Neural cell (in vitro differentiated cells): ENCODE measurements around the gene BTBD1. TPM values are rescaled to one million over a fixed set of nuclear protein-coding genes. Genes with fewer than 3 reads are reported as not detected.

ENCODE experiments used
- H2AFZ ChIP-seq: fragments of 200-600, 300-800 bp; sonication (generic), shearing (Covaris generic); 2 replicates; pipeline ENCODE4 v1.6.0; 2014; ENCODE audit warnings: low read depth, mild to moderate bottlenecking, antibody characterized with exemption, low read length, moderate library complexity
- H3F3A ChIP-seq: fragments of 200-600 bp; shearing (Covaris generic); 2 replicates; pipeline ENCODE4 v1.6.1; 2016; ENCODE audit warnings: mild to moderate bottlenecking, moderate library complexity, mixed read lengths, antibody characterized with exemption, low read length; ENCODE audit not compliant: insufficient read depth, poor library complexity, severe bottlenecking
- H3K27ac ChIP-seq: fragments of 200-600, 300-800 bp; sonication (generic), shearing (Covaris generic); 2 replicates; pipeline ENCODE4 v1.5.1; 2014; ENCODE audit warnings: mild to moderate bottlenecking, low read length, moderate library complexity
- H3K27me3 ChIP-seq: fragments of 300-800, 200-600 bp; sonication (generic), shearing (Covaris generic); 2 replicates; pipeline ENCODE4 v1.6.0; 2014; ENCODE audit warnings: mild to moderate bottlenecking, low read depth, low read length, moderate library complexity; ENCODE audit not compliant: insufficient read depth
- H3K36me3 ChIP-seq: fragments of 300-800, 200-600 bp; sonication (generic), shearing (Covaris generic); 2 replicates; pipeline ENCODE4 v1.5.1; 2014; ENCODE audit warnings: mild to moderate bottlenecking, antibody characterized with exemption, low read length, moderate library complexity; ENCODE audit not compliant: insufficient read depth
- H3K4me2 ChIP-seq: fragments of 300-800, 200-600 bp; sonication (generic), shearing (Covaris generic); 2 replicates; pipeline ENCODE4 v1.6.0; 2014; ENCODE audit warnings: mild to moderate bottlenecking, low read length
- H3K4me3 ChIP-seq: fragments of 300-800, 200-600 bp; sonication (generic), shearing (Covaris generic); 2 replicates; pipeline ENCODE4 v1.5.1; 2014; ENCODE audit warnings: mild to moderate bottlenecking, low read length, moderate library complexity
- H3K79me2 ChIP-seq: fragments of 200-600 bp; shearing (Covaris generic); replicated peaks from 2 replicates; pipeline ENCODE4 v1.6.0; 2014; ENCODE audit warnings: mild to moderate bottlenecking, low read length, moderate library complexity; ENCODE audit not compliant: insufficient read depth
- H3K9ac ChIP-seq: fragments of 300-800, 200-600 bp; sonication (generic), shearing (Covaris generic); 2 replicates; pipeline ENCODE4 v1.6.1; 2016; ENCODE audit warnings: mild to moderate bottlenecking, low read length, mixed read lengths
- H3K9me2 ChIP-seq: fragments of 200-600 bp; shearing (Covaris generic); 2 replicates; pipeline ENCODE4 v1.6.1; 2016; ENCODE audit warnings: mild to moderate bottlenecking, low read length, mixed read lengths; ENCODE audit not compliant: insufficient read depth
- H3K9me3 ChIP-seq: fragments of 200-600, 300-800 bp; sonication (generic), shearing (Covaris generic); 2 replicates; pipeline ENCODE4 v1.6.1; 2016; ENCODE audit warnings: mild to moderate bottlenecking, mixed run types, low read length, moderate library complexity, mixed read lengths
- H4K20me1 ChIP-seq: fragments of 200-600 bp; shearing (Covaris generic); 2 replicates; pipeline ENCODE4 v1.6.1; 2016; ENCODE audit warnings: mild to moderate bottlenecking, mixed run types; ENCODE audit not compliant: insufficient read depth
- EP300 ChIP-seq: fragments of 450-650 bp; conservative IDR thresholded peaks from 2 replicates; pipeline ENCODE4 v1.6.1; 2014; ENCODE audit warnings: antibody characterized with exemption, mild to moderate bottlenecking, moderate library complexity; ENCODE audit not compliant: poor library complexity, severe bottlenecking
- EZH2 ChIP-seq: fragments of 200-600, 300-800 bp; shearing (Covaris generic), sonication (generic); IDR thresholded peaks from 2 replicates; pipeline ENCODE4 v1.6.1; 2014; ENCODE audit warnings: antibody characterized with exemption, low read length, borderline replicate concordance, mild to moderate bottlenecking; ENCODE audit not compliant: insufficient read depth, poor library complexity, severe bottlenecking
- MXI1 ChIP-seq: fragments of 450-650 bp; conservative IDR thresholded peaks from 2 replicates; pipeline ENCODE4 v1.6.1; 2014; ENCODE audit warnings: antibody characterized with exemption, mild to moderate bottlenecking; ENCODE audit not compliant: poor library complexity, severe bottlenecking
- POLR2AphosphoS5 ChIP-seq: IDR thresholded peaks from 2 replicates; pipeline ENCODE4 v1.6.1; 2012
- RAD21 ChIP-seq: fragments of 450-650 bp; conservative IDR thresholded peaks from 2 replicates; pipeline ENCODE4 v1.6.1; 2014; ENCODE audit warnings: antibody characterized with exemption, mild to moderate bottlenecking, moderate library complexity
- SMC3 ChIP-seq: fragments of 450-650 bp; conservative IDR thresholded peaks from 2 replicates; pipeline ENCODE4 v1.6.1; 2014; ENCODE audit warnings: antibody characterized with exemption, mild to moderate bottlenecking, moderate library complexity; ENCODE audit not compliant: poor library complexity
- TAF1 ChIP-seq: IDR thresholded peaks from 2 replicates; pipeline ENCODE4 v1.6.1; 2012; ENCODE audit warnings: low read depth
- polyA plus RNA-seq: library from polyadenylated mRNA; depleted of rRNA; stranded (reverse); fragments of >200 nt; gene quantifications from 2 replicates; pipeline ENCODE4 v1.2.3, GENCODE V29; 2014
- TF ChIP-seq, protein P1 (sequence below): fragments of 450-650 bp; IDR thresholded peaks from 2 replicates; pipeline ENCODE4 v1.5.1; 2014; ENCODE audit warnings: antibody characterized with exemption, mild to moderate bottlenecking, moderate library complexity; ENCODE audit not compliant: poor library complexity, severe bottlenecking
- TF ChIP-seq, protein P2 (sequence below): IDR thresholded peaks from 2 replicates; pipeline ENCODE4 v1.6.1; 2012; ENCODE audit warnings: borderline replicate concordance

BTBD1 gene
- polyA plus RNA-seq, 1 donor from 2014 or later: 153 TPM

DNA sequence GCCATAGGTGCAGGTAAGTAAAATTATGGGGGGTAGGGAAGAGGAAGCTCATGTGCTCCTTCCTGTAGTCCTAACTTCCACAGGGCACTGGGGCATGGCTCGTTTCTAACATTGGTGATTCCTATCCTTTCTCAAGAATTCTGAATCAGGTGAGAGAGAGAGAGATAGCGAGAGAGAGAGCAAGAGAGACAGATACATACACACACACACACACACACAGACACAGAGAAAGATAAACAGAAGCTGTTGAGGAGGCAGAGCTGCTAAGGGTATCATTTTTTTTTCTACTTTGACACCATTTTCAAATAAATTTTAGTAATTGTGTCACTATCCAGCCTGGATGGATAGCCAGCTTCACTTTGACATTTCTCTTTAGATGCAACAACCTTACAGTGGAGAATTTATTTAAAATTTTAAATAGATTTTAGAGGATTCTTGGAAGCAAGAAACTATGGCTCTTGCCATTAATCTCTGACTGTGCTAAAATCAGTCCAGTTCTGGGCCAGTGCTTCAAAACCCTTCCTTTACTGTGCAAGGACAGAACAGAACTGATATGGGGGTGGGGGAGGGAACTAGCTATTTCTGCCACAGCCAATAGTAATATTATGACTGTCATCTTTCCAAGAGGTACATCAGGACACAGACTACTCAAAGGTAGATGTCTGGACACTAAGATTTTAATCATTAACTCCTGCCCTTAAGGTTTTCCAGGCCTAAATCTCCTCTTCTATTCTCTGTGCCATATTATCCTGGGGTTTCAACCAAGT lies 95.7 kb downstream of the BTBD1 start:
- H4K20me1 ChIP-seq: no peaks in the 10 kb centered on the region
- no peaks in the 10 kb centered on the region for H3K27me3 ChIP-seq
- H3K36me3 ChIP-seq: no peaks in the 10 kb centered on the region
- H3K4me2 ChIP-seq: no peak overlapping the region
- H2AFZ ChIP-seq: no peak overlapping the region
- no peaks in the 10 kb centered on the region for H3F3A ChIP-seq
- no peaks in the 10 kb centered on the region for H3K79me2 ChIP-seq
- no peak overlapping the region for H3K4me3 ChIP-seq
- H3K27ac ChIP-seq: no peak overlapping the region
- no peak overlapping the region for H3K9ac ChIP-seq
- H3K9me2 ChIP-seq: no peaks in the 10 kb centered on the region
- no peaks in the 10 kb centered on the region for H3K9me3 ChIP-seq
- TF ChIP-seq EZH2 (no peak), MXI1 (no peak), EP300 (no peak), SMC3 (no peak), POLR2AphosphoS5 (no peak), TAF1 (no peak)
- TF ChIP-seq, protein P1, sequence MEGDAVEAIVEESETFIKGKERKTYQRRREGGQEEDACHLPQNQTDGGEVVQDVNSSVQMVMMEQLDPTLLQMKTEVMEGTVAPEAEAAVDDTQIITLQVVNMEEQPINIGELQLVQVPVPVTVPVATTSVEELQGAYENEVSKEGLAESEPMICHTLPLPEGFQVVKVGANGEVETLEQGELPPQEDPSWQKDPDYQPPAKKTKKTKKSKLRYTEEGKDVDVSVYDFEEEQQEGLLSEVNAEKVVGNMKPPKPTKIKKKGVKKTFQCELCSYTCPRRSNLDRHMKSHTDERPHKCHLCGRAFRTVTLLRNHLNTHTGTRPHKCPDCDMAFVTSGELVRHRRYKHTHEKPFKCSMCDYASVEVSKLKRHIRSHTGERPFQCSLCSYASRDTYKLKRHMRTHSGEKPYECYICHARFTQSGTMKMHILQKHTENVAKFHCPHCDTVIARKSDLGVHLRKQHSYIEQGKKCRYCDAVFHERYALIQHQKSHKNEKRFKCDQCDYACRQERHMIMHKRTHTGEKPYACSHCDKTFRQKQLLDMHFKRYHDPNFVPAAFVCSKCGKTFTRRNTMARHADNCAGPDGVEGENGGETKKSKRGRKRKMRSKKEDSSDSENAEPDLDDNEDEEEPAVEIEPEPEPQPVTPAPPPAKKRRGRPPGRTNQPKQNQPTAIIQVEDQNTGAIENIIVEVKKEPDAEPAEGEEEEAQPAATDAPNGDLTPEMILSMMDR: no peak
- TF ChIP-seq, protein P2, sequence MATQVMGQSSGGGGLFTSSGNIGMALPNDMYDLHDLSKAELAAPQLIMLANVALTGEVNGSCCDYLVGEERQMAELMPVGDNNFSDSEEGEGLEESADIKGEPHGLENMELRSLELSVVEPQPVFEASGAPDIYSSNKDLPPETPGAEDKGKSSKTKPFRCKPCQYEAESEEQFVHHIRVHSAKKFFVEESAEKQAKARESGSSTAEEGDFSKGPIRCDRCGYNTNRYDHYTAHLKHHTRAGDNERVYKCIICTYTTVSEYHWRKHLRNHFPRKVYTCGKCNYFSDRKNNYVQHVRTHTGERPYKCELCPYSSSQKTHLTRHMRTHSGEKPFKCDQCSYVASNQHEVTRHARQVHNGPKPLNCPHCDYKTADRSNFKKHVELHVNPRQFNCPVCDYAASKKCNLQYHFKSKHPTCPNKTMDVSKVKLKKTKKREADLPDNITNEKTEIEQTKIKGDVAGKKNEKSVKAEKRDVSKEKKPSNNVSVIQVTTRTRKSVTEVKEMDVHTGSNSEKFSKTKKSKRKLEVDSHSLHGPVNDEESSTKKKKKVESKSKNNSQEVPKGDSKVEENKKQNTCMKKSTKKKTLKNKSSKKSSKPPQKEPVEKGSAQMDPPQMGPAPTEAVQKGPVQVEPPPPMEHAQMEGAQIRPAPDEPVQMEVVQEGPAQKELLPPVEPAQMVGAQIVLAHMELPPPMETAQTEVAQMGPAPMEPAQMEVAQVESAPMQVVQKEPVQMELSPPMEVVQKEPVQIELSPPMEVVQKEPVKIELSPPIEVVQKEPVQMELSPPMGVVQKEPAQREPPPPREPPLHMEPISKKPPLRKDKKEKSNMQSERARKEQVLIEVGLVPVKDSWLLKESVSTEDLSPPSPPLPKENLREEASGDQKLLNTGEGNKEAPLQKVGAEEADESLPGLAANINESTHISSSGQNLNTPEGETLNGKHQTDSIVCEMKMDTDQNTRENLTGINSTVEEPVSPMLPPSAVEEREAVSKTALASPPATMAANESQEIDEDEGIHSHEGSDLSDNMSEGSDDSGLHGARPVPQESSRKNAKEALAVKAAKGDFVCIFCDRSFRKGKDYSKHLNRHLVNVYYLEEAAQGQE: no peak

DNA sequence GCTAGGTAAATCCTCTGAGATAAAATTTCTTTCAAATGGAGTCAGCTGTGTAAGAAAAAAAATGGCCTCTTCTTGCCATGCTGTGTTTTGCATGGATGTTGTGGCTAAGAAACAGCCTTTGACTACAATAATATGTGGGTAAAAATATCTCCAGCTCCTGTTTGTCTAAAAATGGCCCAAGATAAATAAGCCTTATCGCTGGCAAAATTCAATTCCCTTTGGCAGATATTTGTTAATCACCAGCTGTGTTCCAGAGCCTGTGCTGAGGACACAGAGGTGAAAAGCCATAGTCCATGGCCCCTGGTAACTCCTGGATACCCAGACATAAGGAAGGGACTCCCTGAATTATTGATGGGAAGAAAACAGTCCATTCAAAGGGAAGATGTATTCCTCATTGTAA lies 96.4 kb downstream of the BTBD1 start:
- TF ChIP-seq RAD21 (no peak), MXI1 (no peak), POLR2AphosphoS5 (no peak), TAF1 (no peak), SMC3 (no peak)
- TF ChIP-seq, protein P1: no peak
- TF ChIP-seq, protein P2: no peak
- no peaks in the 10 kb centered on the region for H3K9me2 ChIP-seq

More for the DNA sequence above, 96.4 kb downstream of the BTBD1 start:
- H3K4me2 ChIP-seq: no peak overlapping the region
- H3K9me3 ChIP-seq: no peaks in the 10 kb centered on the region
- no peaks in the 10 kb centered on the region for H4K20me1 ChIP-seq
- H3F3A ChIP-seq: no peaks in the 10 kb centered on the region
- H3K79me2 ChIP-seq: no peaks in the 10 kb centered on the region
- H2AFZ ChIP-seq: no peak overlapping the region
- H3K27ac ChIP-seq: no peak overlapping the region
- no peak overlapping the region for H3K4me3 ChIP-seq
- no peaks in the 10 kb centered on the region for H3K27me3 ChIP-seq
- H3K9ac ChIP-seq: no peak overlapping the region
- H3K36me3 ChIP-seq: no peaks in the 10 kb centered on the region
